Measurements from ENCODE around the gene RBCK1.
A peak's percentile ranks its signal among the peaks of the same experiment; 100 is the strongest.

Gene RBCK1

GRCh38 chr20:460180-460579 is 52.1 kb downstream of the RBCK1 start:
- Histone ChIP-seq H4K20me1 (ENCODE audit: insufficient read depth, low read length, poor library complexity, severe bottlenecking) (peaks cover 37% of the 10 kb centered on the region), H2AFZ (ENCODE audit: low read length) (no peak overlapping the region), H3K79me2 (ENCODE audit: insufficient read depth, low read length) (peaks cover 64% of the 10 kb centered on the region), H3K4me2 (ENCODE audit: low read depth, low read length, poor library complexity, severe bottlenecking) (peak overlapping the region; percentile 91), H3K4me1 (ENCODE audit: insufficient read depth, low read length, poor library complexity, severe bottlenecking) (peaks cover 39% of the 10 kb centered on the region), H3K4me3 (ENCODE audit: low read length, poor library complexity, severe bottlenecking) (peak overlapping the region; percentile 91), H3F3A (ENCODE audit: low read depth) (no peaks in the 10 kb centered on the region), H3K9me3 (ENCODE audit: insufficient read depth, low read depth, low read length) (no peaks in the 10 kb centered on the region), H3K9me2 (replicated peaks; ENCODE audit: low read depth, low read length) (no peaks in the 10 kb centered on the region), H3K36me3 (ENCODE audit: insufficient read depth, low read length) (no peaks in the 10 kb centered on the region), H3K9ac (ENCODE audit: low read depth, low read length, poor library complexity, severe bottlenecking) (peak overlapping the region; percentile 85), H3K27me3 (ENCODE audit: insufficient read depth, low read length, poor library complexity, severe bottlenecking) (no peaks in the 10 kb centered on the region)
- TF ChIP-seq CTCF (conservative IDR thresholded peaks at IDR 0.05; ENCODE audit: low read length) (no peak), EZH2phosphoT487 (IDR thresholded peaks at IDR 0.05; ENCODE audit: borderline replicate concordance) (no peak)

GRCh38 chr20:460707-461106 is 52.6 kb downstream of the RBCK1 start:
- peak overlapping the region; percentile 91 for H3K4me2 ChIP-seq (ENCODE audit: low read depth, low read length, poor library complexity, severe bottlenecking)
- H3K4me3 ChIP-seq (ENCODE audit: low read length, poor library complexity, severe bottlenecking): peak overlapping the region; percentile 91
- peaks cover 62% of the 10 kb centered on the region for H3K79me2 ChIP-seq (ENCODE audit: insufficient read depth, low read length)
- H3K4me1 ChIP-seq (ENCODE audit: insufficient read depth, low read length, poor library complexity, severe bottlenecking): peaks cover 39% of the 10 kb centered on the region
- H3K27me3 ChIP-seq (ENCODE audit: insufficient read depth, low read length, poor library complexity, severe bottlenecking): no peaks in the 10 kb centered on the region
- H3K9me3 ChIP-seq (ENCODE audit: insufficient read depth, low read depth, low read length): no peaks in the 10 kb centered on the region
- H3K9ac ChIP-seq (ENCODE audit: low read depth, low read length, poor library complexity, severe bottlenecking): peak overlapping the region; percentile 85
- no peaks in the 10 kb centered on the region for H3K36me3 ChIP-seq (ENCODE audit: insufficient read depth, low read length)
- no peaks in the 10 kb centered on the region for H3K9me2 ChIP-seq (replicated peaks; ENCODE audit: low read depth, low read length)
- H2AFZ ChIP-seq (ENCODE audit: low read length): no peak overlapping the region
- H3F3A ChIP-seq (ENCODE audit: low read depth): no peaks in the 10 kb centered on the region
- TF ChIP-seq CTCF (conservative IDR thresholded peaks at IDR 0.05; ENCODE audit: low read length): no peak
- no peak for TF ChIP-seq EZH2phosphoT487 (IDR thresholded peaks at IDR 0.05; ENCODE audit: borderline replicate concordance)
- H4K20me1 ChIP-seq (ENCODE audit: insufficient read depth, low read length, poor library complexity, severe bottlenecking): peaks cover 37% of the 10 kb centered on the region

GRCh38 chr20:461254-462198 is 53.4 kb downstream of the RBCK1 start:
- H3K4me3 ChIP-seq (ENCODE audit: low read length, poor library complexity, severe bottlenecking): peak overlapping the region; percentile 91

More at GRCh38 chr20:461254-462198, 53.4 kb downstream of the RBCK1 start:
- H3K79me2 ChIP-seq (ENCODE audit: insufficient read depth, low read length): peaks cover 55% of the 10 kb centered on the region
- H3K9ac ChIP-seq (ENCODE audit: low read depth, low read length, poor library complexity, severe bottlenecking): peak overlapping the region; percentile 85
- H3K4me2 ChIP-seq (ENCODE audit: low read depth, low read length, poor library complexity, severe bottlenecking): peak overlapping the region; percentile 91
- H4K20me1 ChIP-seq (ENCODE audit: insufficient read depth, low read length, poor library complexity, severe bottlenecking): peaks cover 37% of the 10 kb centered on the region
- no peaks in the 10 kb centered on the region for H3K27me3 ChIP-seq (ENCODE audit: insufficient read depth, low read length, poor library complexity, severe bottlenecking)
- no peaks in the 10 kb centered on the region for H3K36me3 ChIP-seq (ENCODE audit: insufficient read depth, low read length)
- H2AFZ ChIP-seq (ENCODE audit: low read length): peak overlapping the region; percentile 67; the same call in 1 of the 2 replicates
- H3K9me3 ChIP-seq (ENCODE audit: insufficient read depth, low read depth, low read length): no peaks in the 10 kb centered on the region
- H3F3A ChIP-seq (ENCODE audit: low read depth): no peaks in the 10 kb centered on the region
- peaks cover 39% of the 10 kb centered on the region for H3K4me1 ChIP-seq (ENCODE audit: insufficient read depth, low read length, poor library complexity, severe bottlenecking)
- no peak for TF ChIP-seq EZH2phosphoT487 (IDR thresholded peaks at IDR 0.05; ENCODE audit: borderline replicate concordance)
- no peak for TF ChIP-seq CTCF (conservative IDR thresholded peaks at IDR 0.05; ENCODE audit: low read length)
- no peaks in the 10 kb centered on the region for H3K9me2 ChIP-seq (replicated peaks; ENCODE audit: low read depth, low read length)
